Right lobe of liver (tissue), 6 donors: Measurements from ENCODE around the gene UBE2M. TPM values are rescaled to one million over a fixed set of nuclear protein-coding genes. Genes with fewer than 3 reads are reported as not detected.
"Not testable (repeated sequence)": the region's sequence is repeated elsewhere in the genome, so short reads cannot be mapped to it uniquely, and the experiment has no call there.

Experiments used
- ATAC-seq, 4 donors: fragments of 200-7000 bp; cut with Tn5 transposase; one replicate each; pipeline ENCODE4 v1.9.1; 2020; ENCODE audit warnings: mild to moderate bottlenecking in 4 of 4, moderate library complexity in 4 of 4
- DNase-seq, 3 donors: peaks; one replicate each; pipeline ENCODE4 v3.0.0-alpha.2; 2020
- H3K27ac ChIP-seq, 3 donors: fragments of 200-600 bp; one replicate each; pipeline ENCODE4 v1.8.0; 2022
- H3K27me3 ChIP-seq, 2 donors: fragments of 200-600 bp; one replicate each; pipeline ENCODE4 v1.8.0; 2022
- H3K36me3 ChIP-seq, 4 donors: fragments of 200-600 bp; sonication (generic) in 1 of 4; one replicate each; pipeline versions ENCODE4 v1.5.1 to v1.8.0; 2017 to 2022; ENCODE audit warnings: control low read depth in 1 of 4
- H3K4me1 ChIP-seq, 4 donors: fragments of 200-600 bp; sonication (generic) in 1 of 4; one replicate each; pipeline versions ENCODE4 v1.5.1 to v1.8.0; 2017 to 2022; ENCODE audit warnings: control low read depth in 1 of 4
- H3K4me3 ChIP-seq, 3 donors: fragments of 200-600 bp; one replicate each; pipeline ENCODE4 v1.8.0; 2022
- H3K9me3 ChIP-seq, 4 donors: fragments of 200-600 bp; sonication (generic) in 1 of 4; one replicate each; pipeline versions ENCODE4 v1.5.1 to v1.8.0; 2017 to 2022; ENCODE audit warnings: control low read depth in 1 of 4
- CTCF ChIP-seq, 4 donors: fragments of 200-600 bp in 3 of 4; fragments of 450-650 bp in 1 of 4; IDR thresholded peaks; one replicate each; pipeline versions ENCODE4 v1.5.1 to v1.8.0; 2016 to 2022; ENCODE audit warnings: antibody characterized with exemption in 4 of 4, mild to moderate bottlenecking in 2 of 4
- POLR2A ChIP-seq: fragments of 450-650 bp; IDR thresholded peaks from one replicate; pipeline ENCODE4 v1.6.1; 2017; ENCODE audit warnings: antibody characterized with exemption, mild to moderate bottlenecking
- WGBS: methylation state at CpG from one replicate; pipeline ENCODE4 v1.1.6; 2018; ENCODE audit warnings: low coverage, low lambda C conversion rate; ENCODE audit not compliant: insufficient coverage; ENCODE audit errors: missing lambda C conversion rate; 5-methylcytosine and 5-hydroxymethylcytosine counted together
- intact Hi-C, 2 donors: fragments of 100-400 bp; cut with DNase I; formaldehyde crosslinking; loops; one replicate each; pipeline versions ENCODE4 v1.11.2 to v1.14.1; 2022
- total RNA-seq, 6 experiments: library from RNA; depleted of rRNA in 2 of 6; stranded (reverse); fragments of >200 nt in 2 of 6; fragmentation: NEBNext Ultra II Directional in 3 of 6; extraction: Animal tissue kit (Norgen Biotek cat#: 25700) in 3 of 6; gene quantifications; one replicate each; pipeline versions ENCODE4 v1.1.0 to v1.2.4, GENCODE V29; 2016 to 2023
- donor health status: DM: no; HTN: yes; CAD: no.
- donor health status: DM: no; HTN: no; CAD: no.
- donor health status: DM: no; HTN: no; CAD: no.
- donor health status: DM: no; HTN: yes; CAD: no.
- donor health status: DM: no; HTN: yes; CAD: no.

Gene UBE2M
- total RNA-seq, 6 experiments from 2014 or later, result 16.0 to 23.5 (median 20.7) TPM

GRCh38 chr19:58513213-58513693, 45.2 kb downstream of the UBE2M start:
- 63% methylated on average over 5 of the region's 10 CpGs for WGBS
- DNase-seq, result no peak

GRCh38 chr19:58511353-58512208, 46.8 kb downstream of the UBE2M start, which contains the start of gene SLC27A5:
Gene SLC27A5, minus strand, starts transcription at chr19:58511992. Its CDS starts 37 bp downstream, at chr19:58511955.
- Histone ChIP-seq H3K27ac (peak within 1 kb of the TSS; percentile 76 to 97 (median 92)), H3K9me3 (no peaks in the 10 kb centered on the region), H3K36me3 (peaks cover 0 to under 1% (median under 1%) of the 10 kb centered on the region in 4 donors), H3K27me3 (no peaks in the 10 kb centered on the region), H3K4me3 (peak within 1 kb of the TSS; percentile 38 to 84 (median 78)), H3K4me1 (peaks cover 0 to 54% (median 21%) of the 10 kb centered on the region in 4 donors)
- WGBS, result no CpG with 5 or more reads among the region's 25 CpGs
- TF ChIP-seq POLR2A (peak; percentile 84), CTCF (IDR thresholded peaks at IDR 0.05) (no peak)
- intact Hi-C loops, result no loop called here
- DNase-seq (peak; percentile 88 to 98 (median 97)), ATAC-seq (peak; percentile 70 to 86 (median 76))

More at GRCh38 chr19:58513213-58513693, 45.2 kb downstream of the UBE2M start:
- no peak for TF ChIP-seq CTCF (IDR thresholded peaks at IDR 0.05)
- TF ChIP-seq POLR2A, result no peak
- H3K4me3 ChIP-seq, result peak overlapping the region in 2 of 3 donors; percentile 50 to 60
- H3K4me1 ChIP-seq, result peaks cover 0 to 48% (median 20%) of the 10 kb centered on the region in 4 donors
- peaks cover 0 to 8% (median 4%) of the 10 kb centered on the region in 4 donors for H3K36me3 ChIP-seq
- peak overlapping the region; percentile 41 to 97 (median 78) for H3K27ac ChIP-seq
- H3K9me3 ChIP-seq, result no peaks in the 10 kb centered on the region
- no peaks in the 10 kb centered on the region for H3K27me3 ChIP-seq
- ATAC-seq, result no peak
- intact Hi-C loops, result no loop called here

DNA sequence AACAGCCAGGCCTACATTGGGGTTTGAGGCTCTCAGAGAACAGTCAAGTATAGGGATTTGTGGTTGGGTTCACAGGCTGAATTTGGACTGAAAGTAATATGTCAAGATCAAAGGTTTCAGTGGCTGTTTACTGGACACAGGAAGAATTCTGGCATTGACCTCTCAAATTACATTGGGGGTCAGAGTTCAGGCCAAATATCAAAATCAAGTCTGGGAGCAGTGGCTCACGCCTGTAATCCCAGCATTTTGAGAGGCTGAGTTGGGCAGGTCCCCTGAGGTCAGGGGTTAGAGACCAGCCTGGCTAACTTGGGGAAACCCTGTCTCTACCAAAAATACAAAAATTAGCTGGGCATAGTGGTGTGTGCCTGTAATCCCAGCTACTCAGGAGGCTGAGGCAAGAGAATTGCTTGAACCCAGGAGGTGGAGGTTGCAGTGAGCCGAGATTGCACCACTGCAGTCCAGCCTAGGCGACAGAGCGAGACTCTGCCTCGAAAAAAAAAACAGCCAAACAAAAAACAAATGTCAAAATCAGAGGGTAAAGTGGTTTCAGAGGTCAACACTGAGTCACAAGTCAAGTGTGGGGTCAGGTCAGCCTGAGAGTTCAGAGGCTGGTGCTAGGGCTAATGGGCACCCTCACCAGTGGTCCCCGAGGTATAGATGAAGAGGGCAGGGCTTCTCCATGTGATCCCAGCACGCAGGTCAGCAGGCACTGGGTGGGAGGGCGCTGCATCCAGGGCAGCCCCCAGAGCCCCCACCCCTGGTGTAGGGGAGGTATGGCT, 48.1 kb downstream of the UBE2M start:
- intact Hi-C loops, result no loop called here
- no peak for TF ChIP-seq CTCF (IDR thresholded peaks at IDR 0.05)
- no peak for TF ChIP-seq POLR2A
- H3K4me3 ChIP-seq, result peak overlapping the region; percentile 38 to 84 (median 78)
- no peaks in the 10 kb centered on the region for H3K9me3 ChIP-seq
- peak; percentile 45 to 55 (median 48) for ATAC-seq
- DNase-seq, result peak; percentile 43 to 73 (median 72)
- H3K27ac ChIP-seq, result peak overlapping the region; percentile 76 to 97 (median 92)
- WGBS, result 15% methylated on average over 4 of the region's 8 CpGs
- no peaks in the 10 kb centered on the region for H3K36me3 ChIP-seq
- no peaks in the 10 kb centered on the region for H3K27me3 ChIP-seq
- peaks cover 0 to 67% (median 21%) of the 10 kb centered on the region in 4 donors for H3K4me1 ChIP-seq

- Histone ChIP-seq H3K27me3 (no peaks in the 10 kb centered on the region), H3K4me3 (peak overlapping the region in 2 of 3 donors; percentile 78 to 84), H3K9me3 (no peaks in the 10 kb centered on the region), H3K27ac (peak overlapping the region; percentile 53 to 97 (median 92)), H3K36me3 (no peaks in the 10 kb centered on the region), H3K4me1 (peaks cover 0 to 68% (median 21%) of the 10 kb centered on the region in 4 donors)
- TF ChIP-seq POLR2A, result no peak
- 21% methylated on average over 10 of the region's 11 CpGs for WGBS
- intact Hi-C loops, result no loop called here
- ATAC-seq (peak in 2 of 4 donors; percentile 0), DNase-seq (no peak)
Observed at GRCh38 chr19:58509731-58510083, 48.7 kb downstream of the UBE2M start.

DNA sequence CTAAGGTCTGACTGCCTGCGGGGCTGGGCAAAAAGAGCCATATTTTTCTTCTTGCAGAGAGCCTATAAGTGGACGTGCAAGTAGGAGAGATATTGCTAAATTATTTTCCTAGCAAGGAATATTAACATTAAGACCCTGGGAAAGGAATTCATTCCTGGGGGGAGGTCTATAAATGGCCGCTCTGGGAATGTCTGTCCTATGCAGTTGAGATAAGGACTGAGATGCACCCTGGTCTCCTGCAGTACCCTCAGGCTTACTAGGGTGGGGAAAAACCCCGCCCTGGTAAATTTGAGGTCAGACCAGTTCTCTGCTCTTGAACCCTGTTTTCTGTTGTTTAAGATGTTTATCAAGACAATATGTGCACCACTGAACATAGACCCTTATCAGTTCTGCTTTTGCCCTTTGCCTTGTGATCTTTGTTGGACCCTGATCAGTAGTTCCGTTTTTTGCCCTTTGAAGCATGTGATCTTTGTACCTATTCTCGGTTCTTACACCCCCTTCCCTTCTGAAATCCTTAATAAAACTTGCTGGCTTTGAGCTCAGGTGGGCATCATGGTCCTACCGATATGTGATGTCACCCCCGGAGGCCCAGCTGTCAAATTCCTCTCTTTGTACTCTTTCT, 50.7 kb downstream of the UBE2M start:
- intact Hi-C loops, DNase-seq, H3K27me3 ChIP-seq, H3K9me3 ChIP-seq, ATAC-seq, H3K36me3 ChIP-seq: not testable (repeated sequence)
- peak overlapping the region in 2 of 3 donors; percentile 18 to 40 for H3K27ac ChIP-seq
- 63% methylated on average over 6 of the region's 8 CpGs for WGBS
- H3K4me3 ChIP-seq, result peak overlapping the region in 2 of 3 donors; percentile 78 to 84
- peaks cover 0 to 69% (median 11%) of the 10 kb centered on the region in 4 donors for H3K4me1 ChIP-seq
